C1 segment of cervical spinal cord (tissue), 14 donors: Measurements from ENCODE around the gene FREY1.

Source experiments
- DNase-seq, 14 donors: peaks; one replicate each; lab custom pipeline; 2025; lab: John Stamatoyannopoulos, UW

Gene FREY1

DNA sequence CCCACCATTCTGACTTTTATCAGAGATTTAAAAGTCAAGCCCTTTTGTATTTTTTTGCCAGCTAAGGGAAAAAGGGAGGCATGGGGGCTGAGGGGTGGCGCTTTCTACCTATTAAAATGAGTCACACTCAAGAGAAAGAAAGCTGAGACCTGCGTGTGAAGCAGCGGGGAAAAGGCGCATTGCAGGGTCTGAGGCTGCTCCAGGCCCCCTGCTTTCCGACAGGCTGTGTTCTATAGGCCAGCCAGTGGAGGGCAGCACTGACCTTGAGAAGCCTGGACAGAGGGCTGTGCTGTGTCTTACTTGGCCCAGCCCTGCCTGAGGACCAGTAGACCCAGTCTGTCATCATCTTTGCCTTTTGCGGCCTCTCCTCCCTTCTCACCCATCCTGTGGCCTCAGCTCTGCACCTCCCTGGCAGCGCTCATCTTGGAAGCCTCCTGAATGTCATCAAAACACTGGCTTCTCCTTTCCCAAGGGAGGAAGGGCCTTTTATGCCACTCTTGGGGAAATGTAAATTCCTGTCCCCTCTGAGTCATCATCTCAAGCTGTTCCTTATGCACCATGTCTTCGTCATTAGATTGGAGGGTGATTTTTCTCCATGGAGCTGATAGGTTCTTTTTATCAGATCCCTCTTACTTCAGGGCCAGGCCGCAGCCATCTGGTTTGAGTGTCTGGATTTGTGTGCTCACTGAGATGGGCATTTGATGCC, 34.3 kb downstream of the FREY1 start:
- DNase-seq = peak in 10 of 14 donors; percentile 8 to 84 (median 50)

DNA sequence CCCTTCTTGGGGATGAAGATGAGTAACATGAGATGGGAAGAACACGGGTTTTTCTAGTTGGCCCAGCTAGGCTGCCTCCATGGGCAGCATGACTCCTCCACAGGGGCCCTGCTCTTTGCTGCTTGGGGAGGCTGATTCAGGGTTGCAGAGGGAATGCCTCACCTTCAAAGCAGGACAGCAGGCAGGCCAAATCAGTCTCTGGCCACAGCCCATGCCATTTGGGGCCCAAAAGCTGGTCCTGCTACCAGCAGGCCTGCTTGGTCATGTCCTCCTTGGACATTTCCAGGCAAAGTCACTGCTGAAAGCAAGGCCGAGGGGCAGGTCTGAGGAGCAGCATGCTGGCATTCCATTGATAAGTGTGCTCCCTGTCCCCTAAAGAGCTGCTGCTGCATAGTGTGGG, 35.4 kb downstream of the FREY1 start:
- no peak for DNase-seq

DNA sequence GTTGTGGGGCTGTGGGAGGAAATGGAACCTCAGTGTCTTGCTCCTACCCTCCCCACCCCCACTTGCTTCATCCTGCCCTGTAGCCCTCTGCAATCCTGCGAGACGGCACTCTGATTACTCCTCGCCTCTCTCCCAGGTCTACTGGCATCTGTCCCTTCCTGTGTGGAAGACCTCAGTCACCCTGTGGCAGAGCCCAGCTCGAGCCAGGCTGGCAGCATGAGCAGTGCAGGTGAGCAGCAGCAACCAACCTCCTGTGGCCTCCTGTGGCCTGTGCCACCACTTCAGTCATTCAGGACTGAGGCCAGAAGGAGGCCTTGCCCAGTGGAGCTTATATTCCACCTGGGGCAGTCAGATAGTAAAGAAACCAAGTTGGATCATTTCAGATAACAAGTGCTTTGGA, 36.4 kb downstream of the FREY1 start:
- DNase-seq = no peak

DNA sequence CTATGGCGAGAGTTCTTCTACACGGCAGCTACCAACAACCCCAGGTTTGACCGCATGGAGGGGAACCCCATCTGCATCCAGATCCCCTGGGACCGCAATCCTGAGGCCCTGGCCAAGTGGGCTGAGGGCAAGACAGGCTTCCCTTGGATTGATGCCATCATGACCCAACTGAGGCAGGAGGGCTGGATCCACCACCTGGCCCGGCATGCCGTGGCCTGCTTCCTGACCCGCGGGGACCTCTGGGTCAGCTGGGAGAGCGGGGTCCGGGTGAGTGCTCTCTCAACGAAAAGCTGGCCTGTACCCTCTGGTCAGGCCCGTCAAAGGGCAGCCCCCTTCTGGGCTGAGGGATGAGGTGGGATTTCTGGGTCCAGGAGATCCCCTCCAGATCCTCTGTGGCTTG, 37.5 kb downstream of the FREY1 start:
- DNase-seq = no peak

DNA sequence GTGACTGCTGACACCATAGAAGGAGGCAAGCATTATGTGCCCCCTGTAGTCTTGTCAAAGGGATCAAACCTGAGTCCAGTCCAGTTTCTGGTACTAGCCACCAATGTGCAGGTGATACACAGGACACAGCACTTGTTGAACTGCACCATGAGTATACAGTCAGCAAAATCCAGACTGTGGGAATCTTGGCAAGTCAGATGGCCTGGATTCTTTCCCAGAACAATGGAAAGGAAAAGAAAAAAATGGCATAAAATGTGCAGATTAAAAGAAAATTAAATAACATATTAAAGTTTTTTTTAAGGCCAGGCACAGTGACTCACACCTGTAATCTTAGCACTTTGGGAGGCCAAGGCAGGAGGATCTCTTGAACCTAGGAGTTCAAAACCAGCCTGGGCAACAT, 43.0 kb downstream of the FREY1 start:
- peak in 1 of 14 donors; percentile 18 for DNase-seq

DNA sequence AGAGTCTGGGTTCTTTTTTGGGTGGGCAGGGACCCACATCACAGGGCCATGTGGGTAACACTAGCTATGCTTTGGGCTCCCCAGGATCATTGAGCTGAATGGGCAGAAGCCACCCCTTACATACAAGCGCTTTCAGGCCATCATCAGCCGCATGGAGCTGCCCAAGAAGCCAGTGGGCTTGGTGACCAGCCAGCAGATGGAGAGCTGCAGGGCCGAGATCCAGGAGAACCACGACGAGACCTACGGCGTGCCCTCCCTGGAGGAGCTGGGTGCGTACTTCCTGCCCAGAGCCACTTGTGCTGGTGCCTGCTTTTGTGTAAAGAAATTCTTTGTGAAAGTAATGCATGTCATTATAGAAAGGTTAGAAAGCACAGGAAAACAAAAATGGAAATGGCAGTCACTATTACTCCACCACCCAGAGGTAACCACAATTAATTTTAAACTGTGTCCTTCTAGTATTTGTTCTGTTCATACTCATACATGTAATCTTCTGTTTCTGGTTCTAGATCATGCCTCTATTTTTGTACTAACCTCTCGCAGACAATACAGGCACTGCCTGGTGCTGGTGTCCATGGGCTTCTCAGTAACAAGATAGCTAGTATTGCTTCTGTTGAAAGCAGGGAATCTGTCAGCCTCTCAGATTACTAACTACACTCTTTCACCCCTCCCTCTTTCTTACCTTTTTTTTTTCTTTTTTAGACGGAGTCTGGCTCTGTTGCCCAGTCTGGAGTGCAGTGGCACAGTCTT, 46.1 kb downstream of the FREY1 start:
- DNase-seq = peak in 1 of 14 donors; percentile 25

DNA sequence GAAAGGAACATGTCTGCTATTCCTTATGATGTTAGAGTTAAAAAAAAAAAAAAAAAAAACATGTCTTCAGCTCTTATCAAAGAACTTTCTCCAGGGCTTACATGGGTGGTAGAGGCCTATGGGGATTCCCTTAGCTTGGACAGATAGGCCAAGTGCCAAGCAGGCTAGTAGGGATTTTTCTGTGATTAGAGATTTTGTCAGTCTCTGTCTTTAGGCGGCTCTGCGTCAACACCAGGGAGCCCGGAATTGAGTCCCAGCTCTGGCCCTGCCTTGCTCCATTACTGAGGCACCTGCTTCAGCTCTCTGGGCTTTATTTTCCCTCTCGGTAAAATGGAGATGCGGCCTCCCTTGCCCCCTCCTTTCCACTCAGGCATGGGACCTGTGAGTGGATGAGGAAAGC, 46.7 kb downstream of the FREY1 start:
- no peak for DNase-seq

DNA sequence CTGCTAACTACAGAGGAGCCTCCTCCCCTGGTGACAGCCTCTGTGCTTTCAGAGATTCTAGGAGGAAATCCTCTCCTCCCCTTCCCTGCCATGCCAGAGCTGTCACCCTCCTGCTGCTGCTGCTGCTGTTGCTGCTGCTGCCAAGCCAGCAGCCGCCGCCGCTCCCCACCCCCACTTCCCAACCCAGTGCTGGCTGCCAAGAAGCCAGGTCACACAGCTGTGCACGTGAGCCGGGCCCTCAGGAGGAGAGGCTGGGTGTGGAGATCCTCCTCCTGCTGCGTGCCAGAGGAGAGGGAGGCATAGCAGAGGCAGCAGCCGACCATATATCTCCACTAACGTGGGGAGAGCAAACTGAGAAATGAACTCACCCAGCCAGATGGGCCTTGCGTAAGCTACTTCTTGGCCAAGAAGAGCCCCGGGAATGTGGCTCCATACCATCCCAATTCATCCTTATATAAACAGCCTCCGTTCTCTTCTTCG, 47.4 kb downstream of the FREY1 start:
- DNase-seq = peak in 13 of 14 donors; percentile 20 to 85 (median 69)

DNA sequence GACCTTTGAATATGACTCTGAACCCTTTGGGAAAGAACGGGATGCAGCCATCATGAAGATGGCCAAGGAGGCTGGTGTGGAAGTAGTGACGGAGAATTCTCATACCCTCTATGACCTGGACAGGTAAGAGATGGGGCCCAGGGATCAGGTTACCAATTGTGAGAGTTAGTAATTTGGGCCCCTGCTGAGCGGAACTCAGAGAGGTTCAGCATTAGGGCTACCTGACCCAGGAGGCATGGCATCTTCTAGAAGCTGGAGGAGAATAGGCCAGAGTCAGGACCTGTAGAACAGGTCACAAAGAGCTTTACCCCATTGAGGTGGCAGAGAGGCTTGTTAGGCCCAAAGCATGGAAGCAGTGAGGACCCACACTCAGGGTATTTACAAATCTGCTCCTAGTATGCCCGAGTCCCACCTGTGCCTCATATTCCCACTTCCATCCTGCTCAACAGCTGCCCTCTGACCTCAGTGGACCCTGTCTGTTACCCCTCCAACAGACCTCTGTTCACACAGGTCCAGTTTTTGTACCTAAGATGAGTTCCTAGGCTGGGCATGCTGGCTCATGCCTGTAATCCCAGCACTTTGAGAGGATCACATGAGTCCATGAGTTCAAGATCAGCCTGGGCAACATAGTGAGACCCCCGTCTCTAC, 48.2 kb downstream of the FREY1 start:
- DNase-seq = no peak

DNA sequence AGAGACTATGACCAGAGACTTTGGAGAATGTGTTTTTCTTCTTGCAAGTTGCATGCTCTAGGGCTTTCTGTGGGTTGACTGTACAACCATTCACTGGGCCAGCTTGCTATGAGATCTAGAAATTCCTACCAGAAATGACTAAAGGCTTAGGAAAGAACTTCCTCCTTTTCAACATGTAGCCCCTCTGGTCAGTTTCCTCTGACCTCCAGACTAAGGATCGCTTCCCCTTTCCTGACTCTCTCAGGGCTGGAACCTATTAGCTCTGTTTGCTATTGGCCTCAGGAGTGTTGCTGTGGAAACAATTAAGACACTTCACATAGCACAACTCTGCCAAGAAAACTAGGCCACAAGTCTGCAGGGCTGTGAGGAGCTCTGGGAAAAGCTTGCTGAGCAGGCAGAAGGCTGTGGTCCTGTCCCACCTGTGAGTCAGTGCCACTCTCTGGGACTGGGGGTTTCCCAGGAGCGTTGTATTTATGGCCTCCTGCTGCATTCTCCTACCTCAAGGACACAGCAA, 49.1 kb downstream of the FREY1 start:
- DNase-seq = peak in 8 of 14 donors; percentile 17 to 70 (median 38)
